ENCODE measurements around the gene SIGLEC1.

The SIGLEC1 gene

GRCh38 chr20:3678856-3679720, 33.3 kb downstream of the SIGLEC1 start:
- no peak for DNase-seq

GRCh38 chr20:3678198-3678597, 34.2 kb downstream of the SIGLEC1 start:
- DNase-seq = no peak

DNA sequence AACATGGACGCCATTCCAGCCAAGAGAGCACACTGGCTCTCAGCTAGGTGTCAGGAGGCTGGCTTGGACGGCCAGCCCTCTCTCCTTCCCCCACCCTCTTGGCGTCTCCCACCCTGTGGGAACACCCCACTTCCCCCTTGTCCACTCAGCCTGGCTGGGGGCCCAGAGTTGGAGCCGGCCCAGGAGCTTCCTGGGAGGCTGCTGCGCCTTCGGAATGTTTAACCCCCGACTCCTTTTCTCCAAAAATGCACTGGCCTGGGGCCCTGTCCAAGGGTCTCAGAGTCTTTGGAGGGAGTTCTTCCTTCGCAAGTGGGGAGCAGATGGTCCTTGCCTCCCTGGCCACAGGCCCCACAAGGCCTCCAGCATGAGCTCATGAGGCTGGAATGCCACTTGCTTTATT, 34.7 kb downstream of the SIGLEC1 start:
- no peak for DNase-seq

- DNase-seq = no peak
Measured at GRCh38 chr20:3674995-3675900, 37.2 kb downstream of the SIGLEC1 start.

DNA sequence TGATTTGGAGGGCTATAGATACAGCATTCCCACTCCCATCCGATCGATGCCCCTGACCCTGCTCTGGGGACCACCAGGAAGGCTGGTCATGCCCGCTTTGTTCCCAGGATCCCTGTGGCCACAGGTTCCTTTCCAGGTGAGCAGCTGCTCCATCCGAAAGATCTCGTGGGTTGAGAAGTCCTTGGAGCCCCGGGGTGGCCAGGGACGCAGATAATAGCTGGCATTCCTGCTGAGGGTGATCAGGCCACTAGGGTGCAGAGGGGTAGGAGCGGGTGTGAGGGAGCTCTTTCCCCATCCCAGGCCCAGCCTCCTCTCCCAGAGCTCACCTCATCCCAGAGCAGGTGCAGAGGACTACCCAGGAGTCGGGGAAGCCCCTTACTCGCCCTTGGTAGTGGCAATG, 38.0 kb downstream of the SIGLEC1 start:
- no peak for DNase-seq

DNA sequence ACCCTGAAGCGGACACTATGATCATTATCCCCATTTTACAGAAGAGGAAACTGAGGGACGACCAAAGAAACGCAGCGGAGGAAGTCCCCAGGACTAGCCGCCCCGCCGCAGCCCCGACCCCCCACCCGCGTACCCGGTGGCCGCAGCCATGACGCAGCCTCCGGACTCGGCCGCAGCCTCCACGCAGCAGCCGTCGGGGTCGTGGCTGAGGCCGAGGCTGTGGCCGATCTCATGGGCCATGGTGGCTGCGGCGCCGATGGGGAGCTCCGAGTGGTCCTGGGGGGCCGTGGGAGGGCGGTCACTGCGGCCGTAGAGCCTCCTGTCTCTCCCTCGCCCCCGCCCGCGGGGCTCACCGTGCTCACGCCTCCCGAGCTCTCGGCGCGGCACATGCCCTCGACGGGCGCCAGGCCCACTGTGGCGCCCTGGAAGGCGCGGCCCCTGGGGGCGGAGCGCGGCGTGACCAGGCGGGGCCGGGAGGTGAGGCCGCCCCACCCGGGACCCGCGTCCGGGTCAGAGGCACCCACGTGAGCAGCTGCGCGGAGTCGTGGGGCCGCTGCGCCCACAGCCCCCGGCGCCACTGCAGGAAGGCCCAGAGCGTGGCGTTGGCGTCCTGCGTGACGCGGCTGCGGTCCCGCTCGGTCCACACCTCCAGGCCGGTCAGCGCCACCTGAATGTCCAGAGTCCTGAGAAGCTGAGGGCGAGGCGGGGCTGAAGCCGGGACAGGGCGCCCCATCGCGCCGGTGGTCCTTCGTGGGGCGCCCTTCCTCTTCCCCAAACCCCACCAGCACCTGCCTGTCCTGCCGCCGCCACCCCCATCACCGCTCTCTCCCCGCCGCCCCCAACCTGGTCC, 39.0 kb downstream of the SIGLEC1 start:
- no peak for DNase-seq

GRCh38 chr20:3672547-3673171, 39.7 kb downstream of the SIGLEC1 start:
- no peak for DNase-seq

- no peak for DNase-seq
Measured at GRCh38 chr20:3671986-3672546, 40.3 kb downstream of the SIGLEC1 start.

DNA sequence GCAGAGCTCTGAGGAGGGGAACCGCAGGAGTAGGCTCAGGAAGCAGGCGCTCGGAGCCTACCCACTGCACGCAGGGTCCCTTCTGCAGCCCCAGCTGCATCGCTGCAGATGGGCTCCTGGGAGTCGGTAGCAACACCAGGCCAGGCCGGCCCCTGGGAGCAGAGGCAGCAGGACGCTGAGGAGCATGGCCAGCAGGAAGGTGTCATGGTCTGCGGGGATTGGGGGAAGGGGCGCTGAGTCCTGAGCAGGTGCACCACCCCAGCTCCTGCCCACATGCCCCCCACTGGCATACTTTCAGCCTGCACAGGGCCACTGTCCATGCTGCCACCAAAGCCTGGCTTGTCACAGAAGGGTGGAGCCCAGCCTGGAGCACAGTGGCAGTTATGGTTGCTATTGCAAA, 41.5 kb downstream of the SIGLEC1 start:
- no peak for DNase-seq

- no peak for DNase-seq
Measured at GRCh38 chr20:3670511-3670910, 41.9 kb downstream of the SIGLEC1 start.

- DNase-seq = no peak
Measured at GRCh38 chr20:3669710-3670367, 42.6 kb downstream of the SIGLEC1 start.

DNA sequence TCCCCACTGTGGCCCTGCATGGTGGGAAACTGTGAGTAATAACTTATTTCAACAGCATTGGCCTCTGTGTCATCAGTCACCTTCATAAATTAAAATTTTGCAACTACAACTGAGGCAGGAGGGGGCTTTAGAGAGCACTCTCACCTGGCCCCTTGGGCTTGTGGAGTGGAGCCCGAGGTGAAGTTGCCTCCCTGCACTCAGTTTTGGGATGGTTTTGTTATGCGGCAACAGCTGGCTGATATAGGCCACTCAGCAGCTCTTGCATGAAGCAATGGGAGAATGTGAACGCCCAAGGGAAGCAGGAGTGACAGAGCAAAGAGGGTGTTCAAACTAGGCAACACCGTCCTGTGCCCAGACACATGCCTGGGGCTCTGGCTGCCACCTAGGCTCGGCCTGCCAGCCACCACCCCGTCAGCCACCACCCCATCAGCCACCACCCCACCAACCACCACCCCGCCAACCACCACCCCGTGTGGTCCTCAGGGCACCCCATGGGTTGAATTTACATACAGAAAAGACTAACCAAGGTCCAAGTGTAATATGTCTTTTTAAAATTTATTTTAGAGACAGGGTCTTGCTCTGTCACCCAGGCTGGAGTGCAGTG, 44.9 kb downstream of the SIGLEC1 start:
- DNase-seq = no peak

DNA sequence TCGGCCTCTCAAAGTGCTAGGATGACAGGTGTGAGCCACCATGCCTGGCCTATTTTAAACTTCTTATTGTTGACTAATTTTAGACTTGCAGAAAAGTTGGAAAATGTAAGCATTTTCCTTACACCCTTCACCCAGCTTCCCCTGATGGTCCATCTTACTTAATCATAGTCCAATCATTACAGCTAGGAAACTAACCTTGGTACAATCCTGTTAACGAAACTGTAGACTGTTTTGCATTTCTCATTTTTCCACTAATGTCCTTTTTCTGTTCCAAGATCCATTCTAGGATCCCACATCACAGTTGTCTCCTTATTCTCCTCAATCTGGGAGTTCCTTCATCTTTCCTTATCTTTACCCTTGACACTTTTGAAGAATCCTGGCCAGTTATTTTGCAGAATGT, 48.5 kb downstream of the SIGLEC1 start:
- DNase-seq = no peak

DNA sequence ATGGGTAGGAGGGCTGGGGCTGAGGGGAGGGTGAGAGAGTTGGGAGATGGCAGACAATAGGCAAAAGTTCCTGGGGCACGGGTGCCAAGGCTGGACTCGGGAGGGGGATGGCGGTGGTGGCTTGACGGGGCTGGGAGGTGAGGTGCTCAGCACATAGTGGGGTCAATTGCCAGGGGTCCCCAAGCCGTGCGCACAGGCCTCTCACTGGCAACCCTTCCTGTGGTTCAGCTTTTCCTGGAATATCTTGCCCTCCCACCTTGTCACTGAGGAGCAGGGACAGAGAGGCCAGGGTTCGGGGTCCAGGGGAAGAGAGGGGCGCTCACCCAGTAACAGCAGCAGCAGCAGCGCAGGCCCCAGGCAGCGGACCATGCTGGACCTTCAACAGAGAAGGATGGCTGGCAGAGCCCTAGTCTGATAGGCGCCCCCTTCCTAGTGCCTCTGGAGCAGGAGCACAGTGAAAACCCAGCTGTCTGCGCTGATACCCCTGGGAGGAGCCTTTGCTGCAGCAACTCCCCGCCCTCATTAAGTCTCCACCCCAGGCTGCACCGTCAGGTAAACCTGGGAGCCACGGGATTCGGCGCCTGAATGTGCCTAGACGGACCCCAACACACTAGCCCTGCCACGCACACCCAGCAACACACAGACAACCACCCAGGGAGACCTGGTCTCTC, 49.2 kb downstream of the SIGLEC1 start, which contains the start of gene GFRA4:
Gene GFRA4, minus strand, starts transcription at position 369 of the 671 bp plus-strand sequence. Its CDS starts 0 bp downstream, at position 369.
- no peak for DNase-seq

Data from T-helper 9 cell (primary cell).